GM12878 (cell line): Measurements from ENCODE around the gene HHAT. TPM values are rescaled to one million over a fixed set of nuclear protein-coding genes. Genes with fewer than 3 reads are reported as not detected.

ENCODE experiments used
- ATAC-seq: fragments of 200-7000 bp; cut with Tn5 transposase; 3 replicates; pipeline ENCODE4 v1.9.1; 2020; ENCODE audit warnings: mild to moderate bottlenecking, moderate library complexity
- BruUV-seq: library from RNA; stranded (reverse); fragments of 400-500 nt; replicated peaks from 2 replicates; lab custom pipeline; 2021; lab: Mats Ljungman, UMichigan
- CTCF ChIA-PET: fragments of 300-600 bp; sonication (Branson Sonifier 250); formaldehyde crosslinking; extraction: SDS; loops from one replicate; lab custom pipeline; 2021; ENCODE audit warnings: inconsistent platforms; lab: Yijun Ruan, JAX
- POLR2A ChIA-PET: fragments of 350-600 bp; formaldehyde crosslinking; extraction: SDS; loops from one replicate; lab custom pipeline; 2021; ENCODE audit warnings: inconsistent platforms; lab: Charles Lee
- RAD21 ChIA-PET: fragments of 300-600 bp; sonication (Branson Sonifier 250); formaldehyde crosslinking; loops from one replicate; lab custom pipeline; 2023; ENCODE audit warnings: antibody characterized with exemption; ENCODE audit not compliant: unreplicated experiment; lab: Charles Lee
- SMC1A ChIA-PET: fragments of 300-600 bp; sonication (Branson Sonifier 250); formaldehyde crosslinking; loops from one replicate; lab custom pipeline; 2023; ENCODE audit not compliant: unreplicated experiment, uncharacterized antibody; lab: Charles Lee
- DNase-seq: peaks from one replicate; pipeline ENCODE4 v3.0.0-alpha.2; 2011; ENCODE audit warnings: low read depth, low spot score
- FAIRE-seq: peaks from 3 replicates; lab custom pipeline; 2011; peaks lifted over from hg19 to GRCh38; lab: Jason Lieb, UNC
- H2AFZ ChIP-seq: 2 replicates; pipeline ENCODE4 v1.6.0; 2011; ENCODE audit warnings: low read depth, low read length, control low read depth; ENCODE audit not compliant: control insufficient read depth
- H3K27ac ChIP-seq: 2 replicates; pipeline ENCODE4 v1.5.1; 2011; ENCODE audit warnings: control low read depth; ENCODE audit not compliant: control insufficient read depth, insufficient read depth
- H3K27me3 ChIP-seq, 2 experiments: replicated peaks in 1 of 2; 2 replicates each; pipeline versions ENCODE4 v1.6.0 to v1.6.1; 2011; ENCODE audit warnings: low read length in 1 of 2; ENCODE audit not compliant: control insufficient read depth in 2 of 2, insufficient read depth in 2 of 2
- H3K36me3 ChIP-seq, 2 experiments: 2 replicates each; pipeline ENCODE4 v1.5.1; 2011; ENCODE audit warnings: low read length in 1 of 2; ENCODE audit not compliant: control insufficient read depth in 2 of 2, insufficient read depth in 2 of 2
- H3K4me1 ChIP-seq: 2 replicates; pipeline ENCODE4 v1.6.1; 2011; ENCODE audit warnings: mild to moderate bottlenecking, low read length, moderate library complexity, mixed read lengths; ENCODE audit not compliant: control insufficient read depth, insufficient read depth
- H3K4me2 ChIP-seq: 2 replicates; pipeline ENCODE4 v1.6.0; 2011; ENCODE audit warnings: control low read depth; ENCODE audit not compliant: control insufficient read depth, insufficient read depth
- H3K4me3 ChIP-seq: fragments of 200-600 bp; sonication (generic); 2 replicates; pipeline ENCODE4 v1.5.1; 2016
- H3K79me2 ChIP-seq: 2 replicates; pipeline ENCODE4 v1.6.0; 2011; ENCODE audit warnings: low read length; ENCODE audit not compliant: control insufficient read depth, insufficient read depth
- H3K9ac ChIP-seq: 2 replicates; pipeline ENCODE4 v1.8.0; 2011; ENCODE audit warnings: low read length, control low read depth, mixed read lengths; ENCODE audit not compliant: control insufficient read depth, insufficient read depth
- H3K9me3 ChIP-seq: replicated peaks from 3 replicates; pipeline ENCODE4 v1.5.1; 2011; ENCODE audit warnings: mild to moderate bottlenecking, low read length; ENCODE audit not compliant: control insufficient read depth, insufficient read depth
- H4K20me1 ChIP-seq: 2 replicates; pipeline ENCODE4 v1.6.0; 2011; ENCODE audit not compliant: control insufficient read depth, insufficient read depth
- ESRRA ChIP-seq: IDR thresholded peaks from 2 replicates; pipeline ENCODE4 v1.6.1; 2012; ENCODE audit warnings: mild to moderate bottlenecking, low read length, improper control_type of control experiment
- KAT2A ChIP-seq: conservative IDR thresholded peaks from 2 replicates; pipeline ENCODE4 v1.6.1; 2011; ENCODE audit warnings: low read depth, low read length; ENCODE audit not compliant: control insufficient read depth
- LARP7 ChIP-seq: fragments of 450-650 bp; IDR thresholded peaks from 2 replicates; pipeline ENCODE4 v1.6.1; 2017; ENCODE audit warnings: mild to moderate bottlenecking
- NBN ChIP-seq: fragments of 450-650 bp; IDR thresholded peaks from 2 replicates; pipeline ENCODE4 v1.6.1; 2016
- POLR2A ChIP-seq: IDR thresholded peaks from 2 replicates; pipeline ENCODE4 v1.6.1; 2011; ENCODE audit warnings: low read depth, mild to moderate bottlenecking, low read length
- RELB ChIP-seq: fragments of 450-650 bp; IDR thresholded peaks from 2 replicates; pipeline ENCODE4 v1.6.1; 2017; ENCODE audit warnings: low read depth, mild to moderate bottlenecking, moderate library complexity
- RUNX3 ChIP-seq: IDR thresholded peaks from 2 replicates; pipeline ENCODE4 v1.6.1; 2012; ENCODE audit warnings: low read length, inconsistent platforms
- SP1 ChIP-seq: IDR thresholded peaks from one replicate; pipeline ENCODE4 v1.6.1; 2011; ENCODE audit warnings: low read depth, low read length
- STAT3 ChIP-seq: IDR thresholded peaks from 2 replicates; pipeline ENCODE4 v1.6.1; 2011; ENCODE audit warnings: low read depth, low read length, improper control_type of control experiment
- TAF1 ChIP-seq: IDR thresholded peaks from 2 replicates; pipeline ENCODE4 v1.6.1; 2011; ENCODE audit warnings: mild to moderate bottlenecking, low read depth, low read length, borderline replicate concordance
- TCF7 ChIP-seq: IDR thresholded peaks from 2 replicates; pipeline ENCODE4 v1.6.1; 2014; ENCODE audit warnings: antibody characterized with exemption, borderline replicate concordance
- YBX1 ChIP-seq: fragments of 450-650 bp; IDR thresholded peaks from 2 replicates; pipeline ENCODE4 v1.6.1; 2016; ENCODE audit warnings: antibody characterized with exemption
- ZNF24 ChIP-seq: fragments of 450-650 bp; IDR thresholded peaks from 2 replicates; pipeline ENCODE4 v1.6.1; 2017; ENCODE audit warnings: antibody characterized with exemption, mild to moderate bottlenecking
- ZNF274 ChIP-seq: IDR thresholded peaks from one replicate; pipeline ENCODE4 v1.8.0; 2011; ENCODE audit not compliant: insufficient read length, insufficient read depth
- ZNF687 ChIP-seq: fragments of 450-650 bp; IDR thresholded peaks from 2 replicates; pipeline ENCODE4 v1.6.1; 2017; ENCODE audit warnings: mild to moderate bottlenecking, moderate library complexity
- WGBS: methylation state at CpG from one replicate; pipeline ENCODE4 v1.1.6; 2016; ENCODE audit warnings: low lambda C conversion rate; ENCODE audit not compliant: insufficient replicate concordance, insufficient coverage; ENCODE audit errors: missing lambda C conversion rate; 5-methylcytosine and 5-hydroxymethylcytosine counted together
- in situ Hi-C: fragments of 300-500 bp; cut with MboI; formaldehyde crosslinking; loops from 9 replicates; pipeline ENCODE4 v1.14.3; 2018; ENCODE audit warnings: mixed read lengths
- intact Hi-C: fragments of 100-400 bp; cut with micrococcal nuclease; formaldehyde crosslinking; loops from one replicate; pipeline ENCODE4 v1.14.2; 2022; ENCODE audit not compliant: unreplicated experiment
- polyA plus RNA-seq, 11 experiments: library from polyadenylated mRNA; depleted of rRNA in 4 of 11; unstranded in 6 of 11; stranded (reverse) in 5 of 11; fragments of >200 nt; fragmentation: Nextera tagmentation in 4 of 11; fragmentation: Illumina TruSeq in 1 of 11; extraction: Ambion mirVana in 4 of 11; extraction: Trizol in 1 of 11; gene quantifications; 1 replicate in 1 of 11; 2 replicates in 10 of 11; pipeline versions ENCODE4 v1.2.1 to v1.2.3, GENCODE V29; 2011 to 2016; ENCODE audit warnings: inconsistent platforms in 2 of 11, missing spikeins in 2 of 11, low read depth in 1 of 11
- total RNA-seq, 4 experiments: library from RNA; depleted of rRNA in 3 of 4; stranded (reverse); fragments of >200 nt in 3 of 4; fragmentation: Illumina TruSeq in 1 of 4; extraction: Trizol in 1 of 4; gene quantifications; 2 replicates each; pipeline versions ENCODE4 v1.2.1 to v1.2.3, GENCODE V29; 2013 to 2021

The HHAT gene
- total and polyA plus RNA-seq, 10 of the 15 experiments (the other 5 are each of a cell fraction or from before 2014, with no cell fraction given): 1.2 to 37.6 (median 2.6) TPM

GRCh38 chr1:210400043-210400840 is 71.5 kb downstream of the HHAT start:
- ChIA-PET CTCF (interaction anchor here (0.7 to 14.5 kb wide), 22 partner anchors 8 to 858 kb away, joined by 3 to 379 read pairs (median 6); no protein-coding TSS in a partner anchor), SMC1A (interaction anchor here (0.6 to 26.8 kb wide), 21 partner anchors 10 to 928 kb away, joined by 3 to 683 read pairs (median 4); no protein-coding TSS in a partner anchor), RAD21 (interaction anchor here (0.7 to 16.6 kb wide), 20 partner anchors 8 to 257 kb away, joined by 3 to 415 read pairs (median 5); partner anchors contain the start of gene HHAT), POLR2A (interaction anchor here (1.0 to 14.7 kb wide), 11 partner anchors 11 to 67 kb away, joined by 3 to 224 read pairs (median 7); no protein-coding TSS in a partner anchor)
- Histone ChIP-seq H3K27me3 (no peaks in the 10 kb centered on the region), H3K4me2 (no peak overlapping the region; the same call in 1 of the 2 replicates), H3K36me3 (no peaks in the 10 kb centered on the region), H3K79me2 (no peaks in the 10 kb centered on the region), H3K9me3 (no peaks in the 10 kb centered on the region), H3K27ac (peak overlapping the region; percentile 9; the same call in 1 of the 2 replicates), H3K4me3 (no peak overlapping the region), H4K20me1 (no peaks in the 10 kb centered on the region), H3K9ac (no peak overlapping the region), H2AFZ (peak overlapping the region; percentile 2; the same call in 1 of the 2 replicates), H3K4me1 (no peaks in the 10 kb centered on the region)
- TSS peak; percentile 56 for BruUV-seq
- 56% methylated on average over 5 of the region's 5 CpGs for WGBS
- peak; percentile 65 for FAIRE-seq
- in situ Hi-C loops (loop anchor here (5.0 kb wide), 1 partner anchor 248 kb away; no protein-coding TSS in a partner anchor), intact Hi-C loops (loop anchor here (1.0 to 10.0 kb wide), 7 partner anchors 26 to 1255 kb away; partner anchors contain the start of gene HHAT)
- DNase-seq: peak; percentile 74
- peak; percentile 83 for ATAC-seq
- TF ChIP-seq LARP7 (0 out of 2 replicates have a peak, but pooled peaks have one; percentile 27), RELB (peak; percentile 93), TCF7 (no peak), YBX1 (0 out of 2 replicates have a peak, but pooled peaks have one; percentile 65), ZNF274 (no peak), TAF1 (no peak), NBN (peak; percentile 48; the same call in 1 of the 2 replicates), RUNX3 (0 out of 2 replicates have a peak, but pooled peaks have one; percentile 23), STAT3 (no peak), ZNF24 (no peak), ZNF687 (peak; percentile 98), SP1 (no peak), POLR2A (no peak), ESRRA (no peak), KAT2A (no peak)
